ENCODE measurements around the gene FOLR1. TPM values are rescaled to one million over a fixed set of nuclear protein-coding genes. Genes with fewer than 3 reads are reported as not detected.
"Not testable (repeated sequence)": the region's sequence is repeated elsewhere in the genome, so short reads cannot be mapped to it uniquely, and the experiment has no call there.

The FOLR1 gene
- total RNA-seq, 1 donor from 2014 or later = not detected

GRCh38 chr11:72172043-72172442 is 19.9 kb upstream of the FOLR1 start:
- H3K27me3 Mint-ChIP-seq; intact Hi-C loops (cut with micrococcal nuclease); H3K4me1 Mint-ChIP-seq; H3K36me3 Mint-ChIP-seq (ENCODE audit: low read depth); DNase-seq; POLR2A ChIA-PET; ATAC-seq (ENCODE audit: low read depth); H3K27ac Mint-ChIP-seq; H3K9me3 Mint-ChIP-seq; CTCF ChIA-PET; H3K4me3 Mint-ChIP-seq: not testable (repeated sequence)

DNA sequence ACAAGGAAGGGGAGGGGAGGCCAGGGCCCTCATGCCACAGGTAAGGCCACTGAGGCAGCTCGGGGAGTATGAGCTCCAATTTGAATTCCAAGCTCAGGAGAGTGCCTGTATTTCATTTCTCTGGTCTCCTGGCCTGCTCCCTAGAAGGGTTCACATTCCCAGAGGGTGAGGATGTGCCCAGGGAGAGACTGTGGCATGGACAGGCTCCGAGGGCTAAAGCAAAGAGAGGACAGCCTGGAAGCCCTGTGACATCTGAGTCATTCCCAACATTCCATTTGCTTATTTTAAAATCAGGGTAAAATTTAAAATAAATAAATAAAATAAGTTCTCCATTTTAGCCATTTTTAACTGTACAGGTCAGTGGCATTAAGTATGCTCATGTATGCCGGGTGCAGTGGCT is 18.6 kb upstream of the FOLR1 start:
- H3K4me3 Mint-ChIP-seq = no peak overlapping the region
- no peaks in the 10 kb centered on the region for H3K4me1 Mint-ChIP-seq
- intact Hi-C loops (cut with micrococcal nuclease) = no loop called here
- ATAC-seq (ENCODE audit: low read depth) = no peak
- TF ChIP-seq CTCF (IDR thresholded peaks at IDR 0.05) = no peak
- ChIA-PET CTCF (no interaction called here), POLR2A (no interaction called here)
- H3K36me3 Mint-ChIP-seq (ENCODE audit: low read depth) = no peaks in the 10 kb centered on the region
- H3K27me3 Mint-ChIP-seq = peaks cover 14% of the 10 kb centered on the region
- H3K9me3 Mint-ChIP-seq = no peaks in the 10 kb centered on the region
- DNase-seq = no peak
- no peak overlapping the region for H3K27ac Mint-ChIP-seq

DNA sequence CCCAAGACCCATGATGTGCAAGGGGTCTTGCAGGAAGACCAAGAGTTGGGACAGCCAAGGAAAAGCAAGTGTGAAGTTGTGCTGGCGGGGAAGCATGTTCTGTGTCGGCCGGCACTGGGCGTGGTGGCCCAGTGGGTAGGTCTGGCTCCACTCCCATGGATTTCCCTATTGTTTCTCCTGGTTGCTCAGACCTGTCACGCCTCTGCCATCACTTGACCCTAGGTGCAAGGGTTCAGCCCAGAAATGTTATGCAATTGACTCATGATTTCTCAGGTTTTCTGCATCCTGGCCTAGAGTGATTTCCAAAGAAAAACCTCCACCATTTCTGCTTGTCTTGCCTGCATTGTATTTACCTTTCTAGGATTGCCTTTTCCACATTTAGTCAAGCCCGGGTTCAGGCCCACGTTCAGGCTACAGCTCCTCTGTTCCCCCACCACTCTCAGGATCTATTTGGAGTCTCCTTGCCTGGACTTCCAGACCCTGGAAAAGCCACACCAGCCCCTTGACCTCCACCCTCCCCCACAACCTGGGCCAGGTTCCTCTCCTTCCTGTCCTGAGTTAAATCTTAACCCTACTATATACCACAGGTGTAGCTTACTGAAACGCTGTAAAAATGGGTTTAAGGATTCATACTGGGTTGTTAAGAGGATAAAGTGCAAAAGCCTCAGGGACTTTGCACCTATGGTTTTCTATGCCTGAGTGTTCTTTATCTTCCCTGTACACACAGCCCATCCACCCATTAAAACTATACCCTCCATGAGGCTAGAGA is 17.5 kb upstream of the FOLR1 start:
- no peaks in the 10 kb centered on the region for H3K36me3 Mint-ChIP-seq (ENCODE audit: low read depth)
- intact Hi-C loops (cut with micrococcal nuclease) = no loop called here
- no peaks in the 10 kb centered on the region for H3K9me3 Mint-ChIP-seq
- DNase-seq (no peak), ATAC-seq (ENCODE audit: low read depth) (no peak)
- POLR2A ChIA-PET = no interaction called here
- H3K27me3 Mint-ChIP-seq = peaks cover 12% of the 10 kb centered on the region
- no peak for TF ChIP-seq CTCF (IDR thresholded peaks at IDR 0.05)
- no peak overlapping the region for H3K27ac Mint-ChIP-seq
- CTCF ChIA-PET = no interaction called here
- H3K4me3 Mint-ChIP-seq = no peak overlapping the region
- no peaks in the 10 kb centered on the region for H3K4me1 Mint-ChIP-seq

GRCh38 chr11:72177656-72178055 is 14.3 kb upstream of the FOLR1 start:
- ATAC-seq (ENCODE audit: low read depth) = no peak
- ChIA-PET CTCF (no interaction called here), POLR2A (no interaction called here)
- H3K27me3 Mint-ChIP-seq = peaks cover 19% of the 10 kb centered on the region
- TF ChIP-seq CTCF (IDR thresholded peaks at IDR 0.05) = no peak
- no peak overlapping the region for H3K27ac Mint-ChIP-seq
- H3K9me3 Mint-ChIP-seq = no peaks in the 10 kb centered on the region
- no peak for DNase-seq
- intact Hi-C loops (cut with micrococcal nuclease) = no loop called here
- H3K4me3 Mint-ChIP-seq = no peak overlapping the region
- H3K4me1 Mint-ChIP-seq = no peaks in the 10 kb centered on the region
- H3K36me3 Mint-ChIP-seq (ENCODE audit: low read depth) = no peaks in the 10 kb centered on the region

- intact Hi-C loops (cut with micrococcal nuclease) = no loop called here
- TF ChIP-seq CTCF (IDR thresholded peaks at IDR 0.05) = no peak
- DNase-seq (no peak), ATAC-seq (ENCODE audit: low read depth) (no peak)
- Mint-ChIP-seq H3K9me3 (no peaks in the 10 kb centered on the region), H3K27ac (no peak overlapping the region), H3K27me3 (peaks cover 22% of the 10 kb centered on the region), H3K4me1 (peaks cover 4% of the 10 kb centered on the region), H3K4me3 (no peak overlapping the region), H3K36me3 (ENCODE audit: low read depth) (no peaks in the 10 kb centered on the region)
- ChIA-PET CTCF (interaction anchor here (1.3 kb wide), 1 partner anchor 154 kb away, joined by 4 read pairs; no protein-coding TSS in a partner anchor), POLR2A (no interaction called here)
Measured at GRCh38 chr11:72179049-72179803, 12.7 kb upstream of the FOLR1 start.
